HepG2 (cell line): ENCODE data around the gene FAM181A. TPM values are rescaled to one million over a fixed set of nuclear protein-coding genes. Genes with fewer than 3 reads are reported as not detected.

Source experiments
- ATAC-seq: fragments of 200-7000 bp; cut with Tn5 transposase; 3 replicates; pipeline ENCODE4 v1.9.1; 2020; ENCODE audit warnings: mild to moderate bottlenecking, moderate library complexity
- BruUV-seq: library from RNA; stranded (reverse); fragments of 400-500 nt; replicated peaks from 2 replicates; lab custom pipeline; 2021; lab: Mats Ljungman, UMichigan
- CTCF ChIA-PET: fragments of 300-600 bp; formaldehyde crosslinking; extraction: SDS; loops from one replicate; lab custom pipeline; 2021; ENCODE audit warnings: low total read pairs, inconsistent platforms, low intra/inter-chr PET ratio; lab: Yijun Ruan, JAX
- POLR2A ChIA-PET: fragments of 350-600 bp; sonication (Branson Sonifier 250); formaldehyde crosslinking; loops from one replicate; lab custom pipeline; 2020; ENCODE audit warnings: antibody characterized with exemption, inconsistent platforms; lab: Yijun Ruan, JAX
- DNase-seq: peaks from one replicate; pipeline ENCODE4 v3.0.0-alpha.2; 2015; ENCODE audit warnings: low spot score
- FAIRE-seq: peaks from 3 replicates; lab custom pipeline; 2011; peaks lifted over from hg19 to GRCh38; lab: Jason Lieb, UNC
- H2AFZ ChIP-seq: one replicate; pipeline ENCODE4 v1.6.1; 2011; ENCODE audit warnings: low read length, inconsistent platforms
- H3K27ac ChIP-seq: fragments of 300-600 bp; 3 replicates; pipeline ENCODE4 v1.8.0; 2011; ENCODE audit warnings: mixed run types, mild to moderate bottlenecking, mixed read lengths, low read length, inconsistent platforms; ENCODE audit not compliant: insufficient read depth; ENCODE audit errors: extremely low read length
- H3K27me3 ChIP-seq, 2 experiments: fragments of 200-600 bp in 1 of 2; 2 replicates in 1 of 2; 3 replicates in 1 of 2; pipeline versions ENCODE4 v1.6.0 to v1.8.0; 2011; ENCODE audit warnings: low read length in 2 of 2, mild to moderate bottlenecking in 2 of 2, moderate library complexity in 2 of 2, inconsistent platforms in 1 of 2; ENCODE audit not compliant: insufficient read depth in 2 of 2, control insufficient read depth in 1 of 2
- H3K36me3 ChIP-seq, 2 experiments: fragments of 200-600 bp in 1 of 2; replicated peaks in 1 of 2; 2 replicates in 1 of 2; 3 replicates in 1 of 2; pipeline versions ENCODE4 v1.5.1 to v1.8.0; 2011; ENCODE audit warnings: low read length in 2 of 2, inconsistent platforms in 1 of 2; ENCODE audit not compliant: insufficient read depth in 2 of 2, control insufficient read depth in 1 of 2
- H3K4me1 ChIP-seq: 2 replicates; pipeline ENCODE4 v1.5.1; 2012; ENCODE audit warnings: low read length, inconsistent platforms; ENCODE audit not compliant: insufficient read depth
- H3K4me2 ChIP-seq: 2 replicates; pipeline ENCODE4 v1.6.0; 2011; ENCODE audit warnings: low read depth, low read length, inconsistent platforms
- H3K4me3 ChIP-seq, 3 experiments: fragments of 200-600 bp in 1 of 3; sonication (generic), shearing (Covaris generic) in 1 of 3; replicated peaks in 1 of 3; 2 replicates each; pipeline ENCODE4 v1.5.1; 2011 to 2016; ENCODE audit warnings: low read length in 3 of 3, inconsistent platforms in 2 of 3, low read depth in 2 of 3, mild to moderate bottlenecking in 2 of 3, control low read depth in 1 of 3, mixed read lengths in 1 of 3; ENCODE audit not compliant: insufficient read depth in 1 of 3
- H3K79me2 ChIP-seq: one replicate; pipeline ENCODE4 v1.6.1; 2011; ENCODE audit warnings: low read length, inconsistent platforms; ENCODE audit not compliant: insufficient read depth
- H3K9ac ChIP-seq: 2 replicates; pipeline ENCODE4 v1.6.0; 2011; ENCODE audit warnings: mild to moderate bottlenecking, low read depth, low read length, inconsistent platforms; ENCODE audit not compliant: insufficient read depth
- H3K9me3 ChIP-seq: 2 replicates; pipeline ENCODE4 v1.5.1; 2012; ENCODE audit warnings: mild to moderate bottlenecking, low read length
- H4K20me1 ChIP-seq: 2 replicates; pipeline ENCODE4 v1.6.0; 2011; ENCODE audit warnings: inconsistent platforms, mild to moderate bottlenecking, low read length, moderate library complexity; ENCODE audit not compliant: insufficient read depth
- SIN3B ChIP-seq: fragments of 150-350 bp; IDR thresholded peaks from 2 replicates; pipeline ENCODE4 v1.6.1; 2014; ENCODE audit warnings: low read length
- ZBTB33 ChIP-seq: sonication (generic); formaldehyde crosslinking; IDR thresholded peaks from 2 replicates; pipeline ENCODE4 v1.4.0; 2020; ENCODE audit warnings: missing genetic modification reagents
- ZNF34 ChIP-seq: sonication (generic); formaldehyde crosslinking; IDR thresholded peaks from 2 replicates; pipeline ENCODE4 v1.4.0; 2020; ENCODE audit warnings: mild to moderate bottlenecking, missing genetic modification reagents, borderline replicate concordance
- ZNF549 ChIP-seq: sonication (generic); formaldehyde crosslinking; IDR thresholded peaks from 2 replicates; pipeline ENCODE4 v1.5.0; 2020; ENCODE audit warnings: missing genetic modification reagents
- ZNF550 ChIP-seq: sonication (generic); formaldehyde crosslinking; IDR thresholded peaks from 2 replicates; pipeline ENCODE4 v1.4.0; 2020; ENCODE audit warnings: mild to moderate bottlenecking, missing genetic modification reagents, borderline replicate concordance
- WGBS: methylation state at CpG from one replicate; pipeline ENCODE4 v1.1.6; 2017; ENCODE audit warnings: low lambda C conversion rate; 5-methylcytosine and 5-hydroxymethylcytosine counted together
- in situ Hi-C: cut with HindIII; loops from 2 replicates; pipeline ENCODE4 v1.10.0; 2017; ENCODE audit warnings: low pct_unique_long_range_greater_than_20kb; ENCODE audit not compliant: extremely low pct_ligation_motif_present
- intact Hi-C: fragments of 100-400 bp; cut with micrococcal nuclease; formaldehyde crosslinking; loops from one replicate; pipeline ENCODE4 v1.10.0; 2022; ENCODE audit not compliant: unreplicated experiment
- polyA plus RNA-seq, 8 experiments: library from polyadenylated mRNA; depleted of rRNA in 3 of 8; stranded (reverse) in 7 of 8; unstranded in 1 of 8; fragments of >200 nt; fragmentation: Illumina TruSeq in 4 of 8; extraction: Trizol in 4 of 8; gene quantifications; 2 replicates each; pipeline versions ENCODE4 v1.2.1 to v1.2.3, GENCODE V29; 2011 to 2016; ENCODE audit warnings: low read depth in 4 of 8, missing spikeins in 1 of 8, mixed read lengths in 1 of 8; ENCODE audit not compliant: insufficient read depth in 1 of 8
- total RNA-seq, 5 experiments: library from RNA; depleted of rRNA; stranded (reverse); fragments of >200 nt; fragmentation: Illumina TruSeq; extraction: Trizol; gene quantifications; 2 replicates each; pipeline ENCODE4 v1.2.3, GENCODE V29; 2016; ENCODE audit warnings: low read depth in 1 of 5

FAM181A gene
- total and polyA plus RNA-seq, 2 of the 13 experiments (the other 11 are each of a cell fraction or from before 2014, with no cell fraction given), result 1.1 to 1.5 TPM

- CTCF ChIA-PET, result no interaction called here
- BruUV-seq, result no TSS peak
- in situ Hi-C loops, result loop anchor here (5.0 kb wide), 2 partner anchors 58 to 193 kb away; no protein-coding TSS in a partner anchor
These were observed 17.4 kb downstream of the FAM181A start for GRCh38 chr14:93944348-93945069.

More at GRCh38 chr14:93944348-93945069, 17.4 kb downstream of the FAM181A start:
- H3K36me3 ChIP-seq, result no peaks in the 10 kb centered on the region
- H3K4me2 ChIP-seq, result no peak overlapping the region
- H3K27ac ChIP-seq, result no peak overlapping the region
- DNase-seq (no peak), ATAC-seq (no peak), FAIRE-seq (no peak)
- H3K27me3 ChIP-seq, result no peaks in the 10 kb centered on the region; a peak in 2 of 5 replicates
- H3K9me3 ChIP-seq, result no peaks in the 10 kb centered on the region
- 87% methylated on average over 14 of the region's 16 CpGs for WGBS
- TF ChIP-seq ZBTB33 (CRISPR knock-in tag) (peak; percentile 76), SIN3B (no peak), ZNF550 (CRISPR knock-in tag) (no peak), ZNF34 (CRISPR knock-in tag) (no peak), ZNF549 (no peak)
- TF ChIP-seq, all 625 proteins: peak for 1
- intact Hi-C loops, result no loop called here
- Histone ChIP-seq H2AFZ (no peak overlapping the region), H3K4me1 (peaks cover 55% of the 10 kb centered on the region), H3K9ac (no peak overlapping the region), H4K20me1 (no peaks in the 10 kb centered on the region), H3K79me2 (no peaks in the 10 kb centered on the region), H3K4me3 (no peak overlapping the region)
- POLR2A ChIA-PET, result interaction anchor here (3.0 kb wide), 1 partner anchor 15 kb away, joined by 30 read pairs; no protein-coding TSS in a partner anchor
